K562 (cell line): ENCODE results near the gene REM1. TPM values are rescaled to one million over a fixed set of nuclear protein-coding genes. Genes with fewer than 3 reads are reported as not detected.

Experiments used
- ATAC-seq: fragments of 200-7000 bp; cut with Tn5 transposase; 3 replicates; pipeline ENCODE4 v1.9.1; 2020; ENCODE audit warnings: moderate library complexity
- BruUV-seq: library from RNA; stranded (reverse); fragments of 400-500 nt; replicated peaks from 2 replicates; lab custom pipeline; 2021; lab: Mats Ljungman, UMichigan
- CTCF ChIA-PET: fragments of 300-600 bp; formaldehyde crosslinking; extraction: SDS; loops from one replicate; lab custom pipeline; 2021; ENCODE audit warnings: low intra/inter-chr PET ratio; lab: Yijun Ruan, JAX
- POLR2A ChIA-PET: fragments of 300-600, 350-650 bp; sonication (Branson Sonifier 250); formaldehyde crosslinking; extraction: SDS; loops from one replicate; lab custom pipeline; 2021; ENCODE audit warnings: antibody characterized with exemption, inconsistent platforms; lab: Yijun Ruan, JAX
- DNase-seq, 4 experiments: peaks; one replicate each; pipeline versions ENCODE4 v3.0.0 to v3.0.0-alpha.2; 2011 to 2018; ENCODE audit warnings: low spot score in 3 of 4, mixed read lengths in 3 of 4; ENCODE audit errors: extremely low read depth in 1 of 4
- FAIRE-seq: peaks from 2 replicates; lab custom pipeline; 2011; peaks lifted over from hg19 to GRCh38; lab: Jason Lieb, UNC
- H2AFZ ChIP-seq: 2 replicates; pipeline ENCODE4 v1.6.0; 2011; ENCODE audit warnings: low read depth, low read length, control low read depth, inconsistent platforms
- H3K27ac ChIP-seq: fragments of 200-600 bp; 3 replicates; pipeline ENCODE4 v1.8.0; 2011; ENCODE audit warnings: low read depth, mild to moderate bottlenecking, control low read depth, inconsistent platforms, low read length, moderate library complexity, mixed read lengths; ENCODE audit errors: extremely low read depth
- H3K27me3 ChIP-seq, 2 experiments: fragments of 300-600 bp in 1 of 2; 2 replicates in 1 of 2; 3 replicates in 1 of 2; pipeline versions ENCODE4 v1.6.0 to v1.8.0; 2011; ENCODE audit warnings: inconsistent platforms in 2 of 2, low read length in 2 of 2, mild to moderate bottlenecking in 1 of 2, mixed read lengths in 1 of 2, moderate library complexity in 1 of 2; ENCODE audit not compliant: control insufficient read depth in 2 of 2, insufficient read depth in 2 of 2
- H3K36me3 ChIP-seq: fragments of 300-600 bp; 3 replicates; pipeline ENCODE4 v1.8.0; 2011; ENCODE audit warnings: mild to moderate bottlenecking, low read length, inconsistent platforms; ENCODE audit not compliant: control insufficient read depth, insufficient read depth
- H3K4me1 ChIP-seq, 2 experiments: fragments of 200-600 bp in 1 of 2; replicated peaks in 1 of 2; 2 replicates in 1 of 2; 3 replicates in 1 of 2; pipeline versions ENCODE4 v1.5.1 to v1.8.0; 2011; ENCODE audit warnings: inconsistent platforms in 2 of 2, low read length in 2 of 2, mild to moderate bottlenecking in 1 of 2, mixed read lengths in 1 of 2, moderate library complexity in 1 of 2; ENCODE audit not compliant: control insufficient read depth in 2 of 2, insufficient read depth in 2 of 2
- H3K4me2 ChIP-seq: 2 replicates; pipeline ENCODE4 v1.6.1; 2011; ENCODE audit warnings: low read length, control low read depth, inconsistent platforms, mixed read lengths; ENCODE audit not compliant: insufficient read depth
- H3K4me3 ChIP-seq: fragments of 200-600 bp; sonication (generic), shearing (Covaris generic); 2 replicates; pipeline ENCODE4 v1.5.1; 2016; ENCODE audit warnings: control low read depth, inconsistent platforms
- H3K79me2 ChIP-seq: fragments of 200-600 bp; 3 replicates; pipeline ENCODE4 v1.8.0; 2011; ENCODE audit warnings: low read length, inconsistent platforms; ENCODE audit not compliant: control insufficient read depth, insufficient read depth
- H3K9ac ChIP-seq, 2 experiments: 2 replicates each; pipeline versions ENCODE4 v1.6.0 to v1.6.1; 2011; ENCODE audit warnings: low read depth in 2 of 2, low read length in 2 of 2, control low read depth in 1 of 2, inconsistent platforms in 1 of 2, mild to moderate bottlenecking in 1 of 2, mixed read lengths in 1 of 2; ENCODE audit not compliant: insufficient read depth in 1 of 2
- H3K9me1 ChIP-seq: one replicate; pipeline ENCODE4 v1.6.0; 2011; ENCODE audit warnings: inconsistent platforms, mild to moderate bottlenecking, low read length, moderate library complexity; ENCODE audit not compliant: control insufficient read depth, insufficient read depth
- H3K9me3 ChIP-seq: replicated peaks from 2 replicates; pipeline ENCODE4 v1.5.1; 2011; ENCODE audit warnings: low read depth, low read length, inconsistent platforms; ENCODE audit not compliant: control insufficient read depth, insufficient read depth
- H4K20me1 ChIP-seq: replicated peaks from 2 replicates; pipeline ENCODE4 v1.6.1; 2011; ENCODE audit warnings: low read length, inconsistent platforms, mixed read lengths; ENCODE audit not compliant: control insufficient read depth, insufficient read depth
- ARID1B ChIP-seq: fragments of 450-650 bp; IDR thresholded peaks from 2 replicates; pipeline ENCODE4 v1.6.1; 2016; ENCODE audit warnings: antibody characterized with exemption, mild to moderate bottlenecking, inconsistent platforms
- ETV1 ChIP-seq: fragments of 450-650 bp; conservative IDR thresholded peaks from 2 replicates; pipeline ENCODE4 v1.6.1; 2016; ENCODE audit warnings: missing genetic modification characterization, control low read depth, low read depth, missing compliant biosample characterization
- FUS ChIP-seq: fragments of 200-400 bp; formaldehyde crosslinking; optimal IDR thresholded peaks from 2 replicates; pipeline ENCODE3; 2017; ENCODE audit warnings: low read depth, low read length
- GABPA ChIP-seq: fragments of 200-800 bp; sonication (Bioruptor generic); conservative IDR thresholded peaks from 2 replicates; pipeline ENCODE4 v1.6.1; 2016; ENCODE audit warnings: low read depth, missing genetic modification characterization, missing compliant biosample characterization
- HDGF ChIP-seq: fragments of 450-650 bp; IDR thresholded peaks from 2 replicates; pipeline ENCODE4 v1.6.1; 2016
- HMGN3 ChIP-seq: IDR thresholded peaks from 2 replicates; pipeline ENCODE4 v1.6.1; 2011; ENCODE audit warnings: borderline replicate concordance, low read depth, mild to moderate bottlenecking, mixed read lengths, low read length; ENCODE audit not compliant: insufficient read length; ENCODE audit errors: extremely low read depth
- MAFF ChIP-seq: IDR thresholded peaks from 2 replicates; pipeline ENCODE4 v1.6.1; 2012; ENCODE audit warnings: low read length, improper control_type of control experiment
- MAZ ChIP-seq, 2 experiments: fragments of 450-650 bp in 1 of 2; sonication (generic) in 1 of 2; formaldehyde crosslinking; IDR thresholded peaks in 1 of 2; conservative IDR thresholded peaks in 1 of 2; 2 replicates each; pipeline versions ENCODE4 v1.4.0 to v1.5.0; 2020; ENCODE audit warnings: mild to moderate bottlenecking in 1 of 2, missing genetic modification reagents in 1 of 2
- NFIC ChIP-seq: fragments of 450-650 bp; IDR thresholded peaks from 2 replicates; pipeline ENCODE4 v1.6.1; 2017; ENCODE audit warnings: mild to moderate bottlenecking, inconsistent platforms
- RBM22 ChIP-seq: fragments of 200-400 bp; formaldehyde crosslinking; IDR thresholded peaks from 2 replicates; pipeline ENCODE4 v1.6.1; 2018; ENCODE audit warnings: low read length, low read depth; ENCODE audit not compliant: poor library complexity, severe bottlenecking
- SUPT5H ChIP-seq: fragments of 450-650 bp; IDR thresholded peaks from 2 replicates; pipeline ENCODE4 v1.6.1; 2016
- TSHZ1 ChIP-seq: fragments of 250-450 bp; sonication (Bioruptor Pico); IDR thresholded peaks from 2 replicates; pipeline ENCODE4 v1.4.0; 2020; ENCODE audit warnings: mild to moderate bottlenecking, moderate library complexity
- VEZF1 ChIP-seq: fragments of 200-800 bp; sonication (Bioruptor generic); IDR thresholded peaks from 2 replicates; pipeline ENCODE4 v1.6.1; 2017; ENCODE audit warnings: missing genetic modification characterization, missing compliant biosample characterization
- ZKSCAN1 ChIP-seq: fragments of 150-350 bp; IDR thresholded peaks from 2 replicates; pipeline ENCODE4 v1.6.1; 2016; ENCODE audit warnings: low read depth, low read length
- ZNF140 ChIP-seq: fragments of 250-450 bp; sonication (Bioruptor Pico); IDR thresholded peaks from 2 replicates; pipeline ENCODE4 v1.8.0; 2021; ENCODE audit warnings: moderate library complexity, mild to moderate bottlenecking, inconsistent platforms
- WGBS: fragments of 100-300 bp; shearing (Covaris generic); methylation state at CpG from one replicate; pipeline ENCODE4 v1.1.6; 2016; ENCODE audit warnings: low coverage, mixed read lengths; ENCODE audit not compliant: insufficient coverage; ENCODE audit errors: missing lambda C conversion rate; 5-methylcytosine and 5-hydroxymethylcytosine counted together
- in situ Hi-C: fragments of 300-500 bp; cut with MboI; formaldehyde crosslinking; loops from 4 replicates; pipeline ENCODE4 v1.15.0; 2018; ENCODE audit warnings: inconsistent platforms, mixed read lengths
- intact Hi-C: fragments of 100-400 bp; cut with micrococcal nuclease; formaldehyde crosslinking; loops from 2 replicates; pipeline ENCODE4 v1.14.2; 2022
- polyA plus RNA-seq, 8 experiments: library from polyadenylated mRNA; depleted of rRNA in 4 of 8; stranded (reverse) in 5 of 8; unstranded in 3 of 8; fragments of >200 nt; fragmentation: Nextera tagmentation in 2 of 8; fragmentation: Illumina TruSeq in 1 of 8; extraction: Ambion mirVana in 2 of 8; extraction: Trizol in 1 of 8; gene quantifications; 2 replicates each; pipeline versions ENCODE4 v1.2.1 to v1.2.3, GENCODE V29; 2011 to 2014; ENCODE audit warnings: inconsistent platforms in 1 of 8, missing spikeins in 1 of 8
- total RNA-seq, 7 experiments: library from RNA; depleted of rRNA in 6 of 7; stranded (reverse); fragments of >200 nt in 6 of 7; fragmentation: Illumina TruSeq in 2 of 7; extraction: Trizol in 2 of 7; gene quantifications; 2 replicates each; pipeline versions ENCODE4 v1.2.1 to v1.2.3, GENCODE V29; 2011 to 2021; ENCODE audit warnings: low replicate concordance in 1 of 7

REM1 gene
- total and polyA plus RNA-seq, 9 of the 15 experiments (the other 6 are each of a cell fraction or from before 2014, with no cell fraction given) = not detected

- peaks cover 11 to 14% of the 10 kb centered on the region in 2 experiments; a peak in 3 of 5 replicates for H3K4me1 ChIP-seq
- H3K9me1 ChIP-seq = no peaks in the 10 kb centered on the region
- intact Hi-C loops = no loop called here
- peak overlapping the region in 1 of 2 experiments; percentile 77; a peak in 2 of 4 replicates for H3K9ac ChIP-seq
- ChIA-PET POLR2A (interaction anchor here (0.7 to 1.9 kb wide), 5 partner anchors 9 to 222 kb away, joined by 3 to 5 read pairs (median 4); partner anchors contain the start of gene DEFB124), CTCF (no interaction called here)
- no peaks in the 10 kb centered on the region for H3K79me2 ChIP-seq
- BruUV-seq = no TSS peak
- no peaks in the 10 kb centered on the region; the same call in 1 of the 2 replicates for H3K9me3 ChIP-seq
- FAIRE-seq (no peak), DNase-seq (peak; percentile 29 to 43 (median 36)), ATAC-seq (peak; percentile 54)
- H3K27ac ChIP-seq = no peak overlapping the region
- H3K4me2 ChIP-seq = peak overlapping the region; percentile 27
- H3K4me3 ChIP-seq = no peak overlapping the region
- peak overlapping the region; percentile 45; the same call in 1 of the 2 replicates for H2AFZ ChIP-seq
- H4K20me1 ChIP-seq = no peaks in the 10 kb centered on the region
- no peaks in the 10 kb centered on the region for H3K36me3 ChIP-seq
- H3K27me3 ChIP-seq = peaks cover 4 to 20% of the 10 kb centered on the region in 2 experiments; a peak in 4 of 5 replicates
- WGBS = 4% methylated on average over 23 of the region's 31 CpGs
- in situ Hi-C loops = no loop called here
- TF ChIP-seq NFIC = peak; percentile 59; the same call in 1 of the 2 replicates
- TF ChIP-seq ETV1 (tag) = peak; percentile 77
- no peak for TF ChIP-seq RBM22
- no peak for TF ChIP-seq SUPT5H
- TF ChIP-seq MAFF = no peak
- TF ChIP-seq GABPA (tag) = peak; percentile 57
- TF ChIP-seq FUS = no peak
- no peak for TF ChIP-seq TSHZ1
- peak; percentile 72 for TF ChIP-seq VEZF1 (CRISPR knock-in tag)
- TF ChIP-seq ARID1B = 0 out of 2 replicates have a peak, but pooled peaks have one; percentile 27
- TF ChIP-seq HMGN3 = peak; percentile 35
- peak; percentile 94 for TF ChIP-seq ZKSCAN1
- peak; percentile 25 to 54; a peak in 2 of 4 replicates for TF ChIP-seq MAZ (CRISPR knock-in tag; conservative IDR thresholded peaks at IDR 0.05 in 1 of 2, IDR thresholded peaks at IDR 0.05 in 1 of 2)
- no peak for TF ChIP-seq HDGF
- no peak for TF ChIP-seq ZNF140 (CRISPR knock-in tag)
Observed at GRCh38 chr20:31485450-31486339, 10.6 kb downstream of the REM1 start.
